Measurements from ENCODE around the gene BCR. TPM values are rescaled to one million over a fixed set of nuclear protein-coding genes. Genes with fewer than 3 reads are reported as not detected.

The BCR gene
- total and polyA plus RNA-seq, 2 of the 4 experiments (the other 2 are of a cell fraction) = 28.9 to 44.6 TPM

GRCh38 chr22:23233084-23233531 is 52.8 kb downstream of the BCR start:
- ChIA-PET POLR2A (ENCODE audit: unreplicated experiment) (no interaction called here), CTCF (interaction anchor here (1.2 kb wide), 1 partner anchor 37 kb away, joined by 3 read pairs; no protein-coding TSS in a partner anchor)
- Histone ChIP-seq H2AK5ac (ENCODE audit: low read depth, low read length) (peak overlapping the region; percentile 24; the same call in 1 of the 2 replicates), H2BK5ac (ENCODE audit: low read depth, low read length, poor library complexity, severe bottlenecking) (no peak overlapping the region), H3K4ac (ENCODE audit: low read depth, low read length) (no peak overlapping the region), H3K27me3 (ENCODE audit: control insufficient read depth, insufficient read depth, low read length) (no peaks in the 10 kb centered on the region), H3K36me3 (ENCODE audit: control insufficient read depth, insufficient read depth, low read length) (no peaks in the 10 kb centered on the region), H3K14ac (replicated peaks; ENCODE audit: low read depth, low read length) (no peak overlapping the region), H3K4me1 (ENCODE audit: control insufficient read depth, insufficient read depth, low read length) (peaks cover 14% of the 10 kb centered on the region), H4K8ac (ENCODE audit: low read depth in 2 of 2, low read length in 2 of 2) (no peak overlapping the region), H4K20me1 (ENCODE audit: insufficient read depth, low read length) (peaks cover 64% of the 10 kb centered on the region), H3K23ac (ENCODE audit: low read depth, low read length) (no peak overlapping the region), H3K4me2 (ENCODE audit: low read depth, low read length) (no peak overlapping the region), H3K27ac (ENCODE audit: insufficient read depth, low read length) (no peak overlapping the region), H3K18ac (ENCODE audit: low read depth, low read length) (no peak overlapping the region), H2BK20ac (ENCODE audit: low read depth, low read length) (no peak overlapping the region), H2AK9ac (replicated peaks; ENCODE audit: low read depth, low read length, poor library complexity) (peak overlapping the region; percentile 84), H2BK120ac (ENCODE audit: low read depth, low read length) (no peak overlapping the region), H2AFZ (replicated peaks; ENCODE audit: low read length, poor library complexity) (no peak overlapping the region), H3K9me1 (ENCODE audit: insufficient read depth, low read length) (peaks cover 33% of the 10 kb centered on the region), H3K9me3 (ENCODE audit: control insufficient read depth, insufficient read depth, low read length) (peaks cover 3% of the 10 kb centered on the region; the same call in 1 of the 2 replicates), H3K4me3 (ENCODE audit: insufficient read depth, low read depth, low read length) (no peak overlapping the region), H2BK15ac (ENCODE audit: low read depth, low read length) (no peak overlapping the region), H3K56ac (ENCODE audit: extremely low read depth, insufficient read depth, low read length) (no peak overlapping the region), H3K79me1 (ENCODE audit: low read depth in 1 of 2, low read length in 2 of 2) (peaks cover 40 to 85% of the 10 kb centered on the region in 2 experiments), H4K91ac (ENCODE audit: insufficient read depth, low read depth, low read length) (no peak overlapping the region; the same call in 1 of the 2 replicates), H4K5ac (ENCODE audit: low read depth, low read length) (no peak overlapping the region), H3K9ac (ENCODE audit: low read depth, low read length) (no peak overlapping the region)
- intact Hi-C loops (cut with micrococcal nuclease) (no loop called here), dilution Hi-C loops (cut with HindIII; ENCODE audit: low sequenced_read_pairs, unreplicated experiment) (no loop called here), in situ Hi-C loops (cut with MboI; ENCODE audit: low sequenced_read_pairs) (no loop called here)
- ATAC-seq (ENCODE audit: low read depth) = peak; percentile 33
- no CpG with 5 or more reads among the region's 11 CpGs for WGBS, 2 experiments (ENCODE audit: extremely low coverage in 2 of 2, insufficient read length in 1 of 2)
- TF ChIP-seq MXI1 (IDR thresholded peaks at IDR 0.05; ENCODE audit: borderline replicate concordance, low read depth, low read length) = no peak
- no peak for TF ChIP-seq CEBPB (IDR thresholded peaks at IDR 0.05; ENCODE audit: low read depth, low read length)
- TF ChIP-seq FOS (IDR thresholded peaks at IDR 0.05; ENCODE audit: low read depth, low read length) = no peak
- TF ChIP-seq RAD21 (IDR thresholded peaks at IDR 0.05; ENCODE audit: low read length) = no peak
- no peak for TF ChIP-seq SMC3 (IDR thresholded peaks at IDR 0.05; ENCODE audit: low read depth, low read length)
- no peak for TF ChIP-seq RFX5 (IDR thresholded peaks at IDR 0.05; ENCODE audit: low read depth, low read length)
- no peak for TF ChIP-seq CHD1 (IDR thresholded peaks at IDR 0.05; ENCODE audit: low read depth, low read length)
- no peak for TF ChIP-seq MAFK (IDR thresholded peaks at IDR 0.05; ENCODE audit: low read depth, low read length)
- no peak for TF ChIP-seq CTCF (conservative IDR thresholded peaks at IDR 0.05; ENCODE audit: low read depth, low read length)
- no peak for TF ChIP-seq POLR2A (IDR thresholded peaks at IDR 0.05; ENCODE audit: low read depth, low read length)
- no peak for TF ChIP-seq BHLHE40 (IDR thresholded peaks at IDR 0.05; ENCODE audit: low read depth, low read length)
- no peak for TF ChIP-seq ELK1 (IDR thresholded peaks at IDR 0.05; ENCODE audit: borderline replicate concordance, low read depth, low read length)
- TF ChIP-seq NFE2L2 (IDR thresholded peaks at IDR 0.05; ENCODE audit: low read depth, low read length) = no peak
- no peak for TF ChIP-seq RCOR1 (IDR thresholded peaks at IDR 0.05; ENCODE audit: insufficient replicate concordance, low read length)
- BruUV-seq (replicated peaks) = no TSS peak
- DNase-seq = peak; percentile 25

All from IMR-90 (cell line).